Adrenal gland (tissue), 12 donors: ENCODE results near the gene RAB38. TPM values are rescaled to one million over a fixed set of nuclear protein-coding genes. Genes with fewer than 3 reads are reported as not detected.

ENCODE experiments used
- DNase-seq, 7 donors: peaks; one replicate each; pipeline ENCODE4 v3.0.0-alpha.2; 2019 to 2020
- H3K27ac ChIP-seq, 5 donors: fragments of 200-600 bp; sonication (generic) in 4 of 5; 1 replicate in 3 of 5; 2 replicates in 2 of 5; pipeline versions ENCODE4 v1.5.1 to v1.8.0; 2016 to 2020; ENCODE audit warnings: mild to moderate bottlenecking in 1 of 5
- H3K27me3 ChIP-seq: fragments of 200-600 bp; 2 replicates; pipeline ENCODE4 v1.8.0; 2021
- H3K36me3 ChIP-seq, 2 donors: fragments of 200-600 bp; replicated peaks in 1 of 2; 1 replicate in 1 of 2; 2 replicates in 1 of 2; pipeline versions ENCODE4 v1.5.1 to v1.8.0; 2018 to 2022
- H3K4me1 ChIP-seq, 2 donors: fragments of 200-600 bp; replicated peaks in 1 of 2; 1 replicate in 1 of 2; 2 replicates in 1 of 2; pipeline versions ENCODE4 v1.5.1 to v1.8.0; 2018 to 2021
- H3K4me3 ChIP-seq, 4 donors: fragments of 200-600 bp; sonication (generic) in 3 of 4; one replicate each; pipeline ENCODE4 v1.5.1; 2016 to 2018
- H3K9me3 ChIP-seq, 3 donors: fragments of 200-600 bp; sonication (generic) in 1 of 3; replicated peaks in 1 of 3; 1 replicate in 2 of 3; 2 replicates in 1 of 3; pipeline versions ENCODE4 v1.5.1 to v1.8.0; 2016 to 2021
- POLR2A ChIP-seq, 2 donors: fragments of 450-650 bp; IDR thresholded peaks; one replicate each; pipeline ENCODE4 v1.6.1; 2017; ENCODE audit warnings: antibody characterized with exemption in 2 of 2, mild to moderate bottlenecking in 2 of 2, moderate library complexity in 1 of 2
- WGBS, 4 donors: extraction: QIAGEN DNeasy Blood & Tissue Kit in 2 of 4; methylation state at CpG; one replicate each; pipeline versions ENCODE4 v1.1.5 to v1.1.7; 2013 to 2017; 5-methylcytosine and 5-hydroxymethylcytosine counted together
- intact Hi-C, 2 donors: fragments of 100-400 bp; cut with DNase I; formaldehyde crosslinking; loops; one replicate each; pipeline versions ENCODE4 v1.14.1 to v1.15.0; 2022 to 2023
- microRNA-seq, 3 donors: library from miRNA; unstranded; fragments of <30 nt; microRNA quantifications; one replicate each; pipeline ENCODE4, GENCODE V29; 2017 to 2020
- polyA plus RNA-seq, 3 donors: library from polyadenylated mRNA; stranded (reverse); fragments of 200-250 nt in 2 of 3; fragments of 350-450 nt in 1 of 3; fragmentation: Illumina TruSeq in 1 of 3; extraction: RNeasy Lipid Tissue Mini Kit (QIAGEN cat#74804) in 1 of 3; gene quantifications; one replicate each; pipeline ENCODE4 v1.2.3, GENCODE V29; 2013 to 2014
- small RNA-seq, 2 donors: library from RNA; depleted of rRNA; stranded (forward); fragments of <200 nt; gene quantifications; one replicate each; pipeline ENCODE3, GENCODE V24; 2016
- total RNA-seq, 9 donors: library from RNA; depleted of rRNA in 4 of 9; stranded (reverse); fragments of >200 nt in 4 of 9; fragments of 120-200 nt in 1 of 9; fragmentation: NEBNext Ultra II Directional in 1 of 9; extraction: Animal tissue kit (Norgen Biotek cat#: 25700) in 1 of 9; gene quantifications; one replicate each; pipeline versions ENCODE4 v1.1.0 to v1.2.4, GENCODE V29; 2013 to 2023
- TF ChIP-seq, protein P1 (sequence below), 6 experiments: fragments of 450-650 bp in 4 of 6; fragments of 200-600 bp in 2 of 6; sonication (generic) in 1 of 6; IDR thresholded peaks; 1 replicate in 5 of 6; 2 replicates in 1 of 6; pipeline versions ENCODE4 v1.5.1 to v1.8.0; 2016 to 2021; ENCODE audit warnings: antibody characterized with exemption in 6 of 6, mild to moderate bottlenecking in 2 of 6, moderate library complexity in 1 of 6
- donor health status: healthy with polysubstance abuse.
- donor health status: Bipolar disorder and iron deficiency.
- donor health status: DM: yes; HTN: yes; CAD: no.
- donor health status: DM: no; HTN: no; CAD: no.
- donor health status: DM: no; HTN: no; CAD: no.
- donor health status: DM: yes; HTN: yes; CAD: no.

RAB38 gene
- total and polyA plus RNA-seq, 12 donors: 7.9 to 114 (median 27.9) TPM

DNA sequence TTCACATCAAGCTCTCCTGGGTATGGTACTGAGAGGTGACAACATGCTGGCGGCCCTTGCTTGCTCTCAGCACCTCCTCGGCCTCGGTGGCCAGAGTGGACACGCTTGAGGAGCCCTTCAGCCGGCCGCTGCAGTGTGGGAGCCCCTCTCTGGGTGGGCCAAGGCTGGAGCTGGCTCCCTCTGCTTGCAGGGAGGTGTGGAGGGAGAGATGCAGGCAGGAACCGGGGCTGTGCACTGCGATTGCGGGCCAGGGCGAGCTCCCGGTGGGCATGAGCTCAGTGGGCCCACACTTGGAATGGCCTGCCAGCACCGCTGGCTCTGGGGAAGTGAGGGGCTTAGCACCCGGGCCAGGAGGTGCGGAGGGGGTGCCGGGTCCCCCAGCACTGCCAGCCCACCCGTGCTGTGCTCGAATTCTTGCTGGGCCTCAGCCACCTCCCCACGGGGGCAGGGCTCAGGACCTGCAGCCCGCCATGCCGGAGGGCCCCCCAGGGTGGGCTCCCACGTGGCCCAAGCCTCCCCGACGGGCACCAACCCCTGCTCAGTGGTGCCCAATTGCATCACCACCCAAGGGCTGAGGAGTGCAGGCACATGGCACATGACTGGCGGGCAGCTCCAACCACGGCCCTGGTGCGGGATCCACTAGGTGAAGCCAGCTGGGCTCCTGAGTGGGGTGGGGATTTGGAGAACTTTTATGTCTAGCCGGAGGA, 106.2 kb downstream of the RAB38 start:
- Histone ChIP-seq H3K27ac (no peak overlapping the region), H3K9me3 (peaks cover 0 to under 1% (median 0%) of the 10 kb centered on the region in 3 donors), H3K36me3 (no peaks in the 10 kb centered on the region), H3K4me1 (no peaks in the 10 kb centered on the region), H3K27me3 (no peaks in the 10 kb centered on the region), H3K4me3 (no peak overlapping the region)
- 91 to 98% (median 96%) methylated on average over 14 to 27 of the region's 27 CpGs for WGBS, 4 donors
- no peak for DNase-seq
- TF ChIP-seq, protein P1, sequence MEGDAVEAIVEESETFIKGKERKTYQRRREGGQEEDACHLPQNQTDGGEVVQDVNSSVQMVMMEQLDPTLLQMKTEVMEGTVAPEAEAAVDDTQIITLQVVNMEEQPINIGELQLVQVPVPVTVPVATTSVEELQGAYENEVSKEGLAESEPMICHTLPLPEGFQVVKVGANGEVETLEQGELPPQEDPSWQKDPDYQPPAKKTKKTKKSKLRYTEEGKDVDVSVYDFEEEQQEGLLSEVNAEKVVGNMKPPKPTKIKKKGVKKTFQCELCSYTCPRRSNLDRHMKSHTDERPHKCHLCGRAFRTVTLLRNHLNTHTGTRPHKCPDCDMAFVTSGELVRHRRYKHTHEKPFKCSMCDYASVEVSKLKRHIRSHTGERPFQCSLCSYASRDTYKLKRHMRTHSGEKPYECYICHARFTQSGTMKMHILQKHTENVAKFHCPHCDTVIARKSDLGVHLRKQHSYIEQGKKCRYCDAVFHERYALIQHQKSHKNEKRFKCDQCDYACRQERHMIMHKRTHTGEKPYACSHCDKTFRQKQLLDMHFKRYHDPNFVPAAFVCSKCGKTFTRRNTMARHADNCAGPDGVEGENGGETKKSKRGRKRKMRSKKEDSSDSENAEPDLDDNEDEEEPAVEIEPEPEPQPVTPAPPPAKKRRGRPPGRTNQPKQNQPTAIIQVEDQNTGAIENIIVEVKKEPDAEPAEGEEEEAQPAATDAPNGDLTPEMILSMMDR (IDR thresholded peaks at IDR 0.05): no peak
- no peak for TF ChIP-seq POLR2A (IDR thresholded peaks at IDR 0.05)
- intact Hi-C loops: no loop called here

DNA sequence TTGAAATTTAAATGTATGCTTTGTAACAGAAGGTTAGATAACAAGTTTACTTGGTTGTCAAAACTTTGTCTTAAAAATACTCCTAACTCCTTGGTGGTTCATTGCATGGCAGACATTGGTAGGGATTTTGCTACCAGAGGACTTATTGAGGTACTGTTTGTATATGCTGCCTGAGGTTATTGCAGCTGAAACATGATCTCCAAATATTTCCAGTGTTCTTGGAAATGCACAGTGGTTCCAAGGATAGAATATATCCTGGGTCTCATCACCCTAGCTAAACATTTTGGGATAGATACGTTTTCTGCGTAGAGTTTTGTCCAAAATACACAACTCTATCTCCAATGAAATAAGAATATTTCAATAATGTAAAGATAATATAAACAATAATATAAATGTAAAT, 109.2 kb downstream of the RAB38 start:
- H3K4me1 ChIP-seq: no peaks in the 10 kb centered on the region
- intact Hi-C loops: no loop called here
- no peak for DNase-seq
- 74 to 79% (median 76%) methylated on average over 2 of the region's 2 CpGs for WGBS, 4 donors
- H3K36me3 ChIP-seq: no peaks in the 10 kb centered on the region
- TF ChIP-seq, protein P1 (IDR thresholded peaks at IDR 0.05): no peak
- no peak for TF ChIP-seq POLR2A (IDR thresholded peaks at IDR 0.05)
- no peak overlapping the region for H3K4me3 ChIP-seq
- no peaks in the 10 kb centered on the region for H3K27me3 ChIP-seq
- no peak overlapping the region for H3K27ac ChIP-seq
- no peaks in the 10 kb centered on the region for H3K9me3 ChIP-seq

DNA sequence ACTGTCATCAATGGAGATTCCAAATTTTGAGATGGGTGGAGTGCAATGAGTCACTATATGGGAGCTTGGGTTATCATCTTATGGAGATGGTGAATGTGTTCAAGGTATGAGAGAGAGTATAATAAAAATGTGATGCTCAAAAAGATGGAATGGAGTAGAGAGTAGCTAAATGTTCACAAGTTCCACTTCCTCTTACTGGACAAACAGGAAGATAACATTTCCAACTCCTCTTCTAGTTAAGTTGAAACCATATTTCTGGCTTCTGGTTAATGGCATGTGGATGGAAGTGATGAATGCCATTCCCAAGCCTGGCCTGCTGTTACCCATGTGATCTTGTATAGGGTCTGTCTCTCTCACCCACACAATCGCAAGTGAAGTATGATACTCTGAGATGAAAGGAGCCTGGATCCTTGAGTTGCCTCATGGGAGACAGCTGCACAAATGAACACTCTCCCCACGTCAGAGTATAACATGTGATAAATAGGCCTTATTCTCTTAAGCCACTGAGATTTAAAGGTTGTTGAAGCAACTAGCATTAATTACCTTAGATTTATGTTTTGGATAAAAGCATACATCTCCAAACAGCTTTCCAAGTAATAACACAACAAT, 111.0 kb downstream of the RAB38 start:
- Histone ChIP-seq H3K9me3 (no peaks in the 10 kb centered on the region), H3K36me3 (no peaks in the 10 kb centered on the region), H3K4me1 (no peaks in the 10 kb centered on the region), H3K4me3 (no peak overlapping the region), H3K27me3 (no peaks in the 10 kb centered on the region), H3K27ac (no peak overlapping the region)
- 85 to 93% (median 89%) methylated on average over 2 of the region's 2 CpGs for WGBS, 4 donors
- TF ChIP-seq, protein P1 (IDR thresholded peaks at IDR 0.05): no peak
- no peak for TF ChIP-seq POLR2A (IDR thresholded peaks at IDR 0.05)
- intact Hi-C loops: no loop called here
- DNase-seq: no peak

Small RNAs within 50 kb of the gene (microRNA-seq; reads per million reads assigned to microRNA genes)
- 0.28 to 0.76 (median 0.45) reads per million in 3 donors for gene MIR3166

Small RNAs within 50 kb of the gene (small RNA-seq; reads per million reads assigned to genes)
- 0 to 0.24 reads per million in 2 donors for gene MIR3166
- 0 reads per million in 2 donors for gene RF00019

Other genes with a start within 250 kb of the RAB38 start
- gene CTSC, start 162.3 kb upstream of the RAB38 start, total RNA-seq: 100 to 1,000 TPM in 7 of 9 donors, 10 to 100 TPM in 2; 73.6 to 230 (median 140) TPM
- gene CTSC, start 162.3 kb upstream of the RAB38 start, polyA plus RNA-seq: 100 to 1,000 TPM in 1 of 3 donors, 10 to 100 TPM in 2; 44.6 to 102 (median 83.1) TPM